Retinal pigment epithelial cell (primary cell): ENCODE measurements around the gene TMEM87B.

Experiments
- DNase-seq: peaks from one replicate; pipeline ENCODE4 v3.0.0-alpha.2; 2010; ENCODE audit warnings: low read depth
- H3K4me3 ChIP-seq: 2 replicates; pipeline ENCODE4 v1.5.1; 2011; ENCODE audit warnings: mild to moderate bottlenecking, low read length, control low read depth, moderate library complexity
- CTCF ChIP-seq: conservative IDR thresholded peaks from 2 replicates; pipeline ENCODE4 v1.5.1; 2011; ENCODE audit warnings: low read depth, low read length, control low read depth, inconsistent platforms

TMEM87B gene

GRCh38 chr2:112085916-112086669 lies 31.0 kb downstream of the TMEM87B start:
- DNase-seq = no peak
- no peak overlapping the region for H3K4me3 ChIP-seq
- no peak for TF ChIP-seq CTCF

GRCh38 chr2:112087346-112088020 lies 32.4 kb downstream of the TMEM87B start:
- no peak overlapping the region for H3K4me3 ChIP-seq
- no peak for DNase-seq
- TF ChIP-seq CTCF = no peak

GRCh38 chr2:112089375-112089774 lies 34.3 kb downstream of the TMEM87B start:
- no peak for DNase-seq

GRCh38 chr2:112092286-112093041 lies 37.4 kb downstream of the TMEM87B start:
- DNase-seq = peak; percentile 14
- H3K4me3 ChIP-seq = no peak overlapping the region
- no peak for TF ChIP-seq CTCF

More at GRCh38 chr2:112089375-112089774, 34.3 kb downstream of the TMEM87B start:
- no peak for TF ChIP-seq CTCF
- no peak overlapping the region for H3K4me3 ChIP-seq

GRCh38 chr2:112093216-112093615 lies 38.1 kb downstream of the TMEM87B start:
- DNase-seq = no peak
- no peak overlapping the region for H3K4me3 ChIP-seq
- TF ChIP-seq CTCF = no peak

GRCh38 chr2:112095681-112096080 lies 40.6 kb downstream of the TMEM87B start:
- TF ChIP-seq CTCF = no peak
- DNase-seq = no peak
- no peak overlapping the region for H3K4me3 ChIP-seq
